Body of pancreas (tissue), 4 donors: ENCODE data around the gene AOC3.

Experiments
- POLR2A ChIP-seq, 3 donors: fragments of 450-650 bp; IDR thresholded peaks; one replicate each; pipeline ENCODE4 v1.6.1; 2016; ENCODE audit warnings: antibody characterized with exemption in 3 of 3, mild to moderate bottlenecking in 2 of 3
- TF ChIP-seq, protein P1 (sequence below), 7 experiments: fragments of 450-650 bp in 4 of 7; fragments of 200-600 bp in 3 of 7; sonication (generic) in 3 of 7; IDR thresholded peaks; one replicate each; pipeline ENCODE4 v1.5.1; 2016 to 2019; ENCODE audit warnings: antibody characterized with exemption in 7 of 7

- TF ChIP-seq, protein P1, sequence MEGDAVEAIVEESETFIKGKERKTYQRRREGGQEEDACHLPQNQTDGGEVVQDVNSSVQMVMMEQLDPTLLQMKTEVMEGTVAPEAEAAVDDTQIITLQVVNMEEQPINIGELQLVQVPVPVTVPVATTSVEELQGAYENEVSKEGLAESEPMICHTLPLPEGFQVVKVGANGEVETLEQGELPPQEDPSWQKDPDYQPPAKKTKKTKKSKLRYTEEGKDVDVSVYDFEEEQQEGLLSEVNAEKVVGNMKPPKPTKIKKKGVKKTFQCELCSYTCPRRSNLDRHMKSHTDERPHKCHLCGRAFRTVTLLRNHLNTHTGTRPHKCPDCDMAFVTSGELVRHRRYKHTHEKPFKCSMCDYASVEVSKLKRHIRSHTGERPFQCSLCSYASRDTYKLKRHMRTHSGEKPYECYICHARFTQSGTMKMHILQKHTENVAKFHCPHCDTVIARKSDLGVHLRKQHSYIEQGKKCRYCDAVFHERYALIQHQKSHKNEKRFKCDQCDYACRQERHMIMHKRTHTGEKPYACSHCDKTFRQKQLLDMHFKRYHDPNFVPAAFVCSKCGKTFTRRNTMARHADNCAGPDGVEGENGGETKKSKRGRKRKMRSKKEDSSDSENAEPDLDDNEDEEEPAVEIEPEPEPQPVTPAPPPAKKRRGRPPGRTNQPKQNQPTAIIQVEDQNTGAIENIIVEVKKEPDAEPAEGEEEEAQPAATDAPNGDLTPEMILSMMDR (IDR thresholded peaks at IDR 0.05): no peak
- peak in 2 of 3 donors; percentile 39 to 42 for TF ChIP-seq POLR2A (IDR thresholded peaks at IDR 0.05)
Observed at GRCh38 chr17:42898147-42898811, 47.3 kb downstream of the AOC3 start.
